GM12872 (cell line): ENCODE results near the gene SLC38A10.

Experiments used
- TF ChIP-seq, protein P1 (sequence below): IDR thresholded peaks from 3 replicates; pipeline ENCODE4 v1.5.1; 2011; ENCODE audit warnings: low read depth, mild to moderate bottlenecking, low read length, moderate library complexity; ENCODE audit not compliant: insufficient read depth

The SLC38A10 gene

GRCh38 chr17:81210466-81210865 is 84.6 kb downstream of the SLC38A10 start:
- TF ChIP-seq, protein P1, sequence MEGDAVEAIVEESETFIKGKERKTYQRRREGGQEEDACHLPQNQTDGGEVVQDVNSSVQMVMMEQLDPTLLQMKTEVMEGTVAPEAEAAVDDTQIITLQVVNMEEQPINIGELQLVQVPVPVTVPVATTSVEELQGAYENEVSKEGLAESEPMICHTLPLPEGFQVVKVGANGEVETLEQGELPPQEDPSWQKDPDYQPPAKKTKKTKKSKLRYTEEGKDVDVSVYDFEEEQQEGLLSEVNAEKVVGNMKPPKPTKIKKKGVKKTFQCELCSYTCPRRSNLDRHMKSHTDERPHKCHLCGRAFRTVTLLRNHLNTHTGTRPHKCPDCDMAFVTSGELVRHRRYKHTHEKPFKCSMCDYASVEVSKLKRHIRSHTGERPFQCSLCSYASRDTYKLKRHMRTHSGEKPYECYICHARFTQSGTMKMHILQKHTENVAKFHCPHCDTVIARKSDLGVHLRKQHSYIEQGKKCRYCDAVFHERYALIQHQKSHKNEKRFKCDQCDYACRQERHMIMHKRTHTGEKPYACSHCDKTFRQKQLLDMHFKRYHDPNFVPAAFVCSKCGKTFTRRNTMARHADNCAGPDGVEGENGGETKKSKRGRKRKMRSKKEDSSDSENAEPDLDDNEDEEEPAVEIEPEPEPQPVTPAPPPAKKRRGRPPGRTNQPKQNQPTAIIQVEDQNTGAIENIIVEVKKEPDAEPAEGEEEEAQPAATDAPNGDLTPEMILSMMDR = no peak

GRCh38 chr17:81209141-81209540 is 86.0 kb downstream of the SLC38A10 start:
- TF ChIP-seq, protein P1 = no peak

DNA sequence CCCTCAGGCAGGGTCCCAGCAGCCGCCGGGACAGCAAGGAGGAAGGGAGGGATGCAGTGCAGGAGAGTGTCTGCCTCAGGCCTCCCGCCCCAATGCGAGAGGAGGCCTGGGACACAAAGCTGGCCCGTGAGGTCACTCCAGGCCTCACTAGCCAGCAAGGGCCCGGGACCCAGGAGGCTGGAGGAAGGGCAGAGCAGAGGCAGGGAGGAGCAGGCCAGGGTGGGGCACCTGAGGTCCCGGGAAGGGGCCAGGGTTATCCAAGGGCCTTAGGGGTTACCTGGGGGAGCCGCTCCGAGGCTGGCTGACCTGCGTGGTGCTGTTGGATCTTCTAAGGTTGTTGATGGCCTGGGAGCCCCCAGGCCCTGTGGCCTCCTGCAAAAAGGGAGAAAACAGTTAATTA is 86.5 kb downstream of the SLC38A10 start:
- TF ChIP-seq, protein P1 = no peak

GRCh38 chr17:81207610-81208581 is 87.2 kb downstream of the SLC38A10 start:
- TF ChIP-seq, protein P1 = no peak

DNA sequence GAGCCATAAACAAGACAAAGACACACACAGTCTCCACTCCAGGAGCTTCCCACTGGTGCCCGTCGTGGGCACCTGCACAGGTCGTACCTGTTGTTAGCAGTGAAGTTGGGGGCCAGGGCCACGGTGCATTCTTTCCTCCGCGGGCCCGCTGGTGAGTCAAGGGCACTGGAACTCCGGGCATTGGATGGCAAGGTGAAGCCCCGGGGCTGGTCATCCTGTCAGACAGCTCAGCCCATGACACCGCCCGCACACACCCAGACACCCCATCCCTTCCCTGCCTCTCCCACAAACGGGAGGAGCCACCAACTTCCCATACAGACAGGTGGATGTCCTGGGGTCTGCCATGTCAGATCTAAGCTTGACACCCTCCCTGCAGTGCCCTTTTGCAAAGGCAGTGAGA is 88.5 kb downstream of the SLC38A10 start:
- TF ChIP-seq, protein P1 = no peak

- TF ChIP-seq, protein P1 = no peak
These were observed 88.9 kb downstream of the SLC38A10 start for GRCh38 chr17:81206166-81206565.

GRCh38 chr17:81204578-81204977 is 90.5 kb downstream of the SLC38A10 start:
- TF ChIP-seq, protein P1 = no peak
